Vagina (tissue), 2 donors: Measurements from ENCODE around the gene PCDHGA3. TPM values are rescaled to one million over a fixed set of nuclear protein-coding genes. Genes with fewer than 3 reads are reported as not detected.

ENCODE experiments used
- DNase-seq, 2 donors: peaks; one replicate each; pipeline ENCODE4 v3.0.0-alpha.2; 2017; ENCODE audit errors: extremely low spot score in 2 of 2
- H3K27ac ChIP-seq: fragments of 200-600 bp; sonication (generic); one replicate; pipeline ENCODE4 v1.5.1; 2019
- H3K27me3 ChIP-seq: fragments of 200-600 bp; sonication (generic); one replicate; pipeline ENCODE4 v1.5.1; 2019
- H3K36me3 ChIP-seq, 2 donors: fragments of 200-600 bp; sonication (generic); one replicate each; pipeline ENCODE4 v1.5.1; 2017 to 2019
- H3K4me1 ChIP-seq: fragments of 200-600 bp; sonication (generic); one replicate; pipeline ENCODE4 v1.5.1; 2019
- H3K4me3 ChIP-seq, 2 donors: fragments of 200-600 bp; sonication (generic); 1 replicate in 1 of 2; 2 replicates in 1 of 2; pipeline ENCODE4 v1.5.1; 2016 to 2019
- H3K9me3 ChIP-seq: fragments of 200-600 bp; sonication (generic); one replicate; pipeline ENCODE4 v1.5.1; 2019
- CTCF ChIP-seq, 3 experiments: fragments of 450-650 bp in 2 of 3; fragments of 200-600 bp in 1 of 3; sonication (generic) in 1 of 3; IDR thresholded peaks; one replicate each; pipeline ENCODE4 v1.5.1; 2017 to 2019; ENCODE audit warnings: antibody characterized with exemption in 3 of 3, mild to moderate bottlenecking in 2 of 3, moderate library complexity in 2 of 3
- POLR2A ChIP-seq, 2 donors: fragments of 450-650 bp; IDR thresholded peaks; one replicate each; pipeline ENCODE4 v1.6.1; 2017; ENCODE audit warnings: antibody characterized with exemption in 2 of 2, mild to moderate bottlenecking in 2 of 2, moderate library complexity in 2 of 2
- POLR2AphosphoS5 ChIP-seq, 2 donors: sonication (generic); formaldehyde crosslinking; IDR thresholded peaks; one replicate each; pipeline ENCODE4 v1.9.0; 2017; ENCODE audit warnings: antibody characterized with exemption in 2 of 2, mild to moderate bottlenecking in 2 of 2, low read depth in 1 of 2; ENCODE audit not compliant: insufficient read depth in 1 of 2
- intact Hi-C: fragments of 100-400 bp; cut with DNase I; formaldehyde crosslinking; loops from one replicate; pipeline ENCODE4 v1.15.1; 2023
- total RNA-seq: library from RNA; depleted of rRNA; stranded (reverse); fragments of >200 nt; gene quantifications from one replicate; pipeline ENCODE4 v1.2.3, GENCODE V29; 2016

The PCDHGA3 gene
- total RNA-seq, 1 donor from 2014 or later = 3.4 TPM

GRCh38 chr5:141319202-141319601, 24.4 kb upstream of the PCDHGA3 start:
- DNase-seq = no peak
- Histone ChIP-seq H3K4me1 (peaks cover 6% of the 10 kb centered on the region), H3K9me3 (peaks cover 49% of the 10 kb centered on the region), H3K27me3 (no peaks in the 10 kb centered on the region), H3K27ac (no peak overlapping the region), H3K36me3 (peaks cover 0 to 48% of the 10 kb centered on the region in 2 donors), H3K4me3 (peak overlapping the region in 1 of 2 donors; percentile 95)
- intact Hi-C loops = no loop called here
- TF ChIP-seq POLR2AphosphoS5 (IDR thresholded peaks at IDR 0.05; ENCODE audit: insufficient read depth in 1 of 2, low read depth in 1 of 2) = no peak
- no peak for TF ChIP-seq POLR2A (IDR thresholded peaks at IDR 0.05)
- no peak for TF ChIP-seq CTCF (IDR thresholded peaks at IDR 0.05)

- Histone ChIP-seq H3K4me3 (peak overlapping the region; percentile 74 to 95), H3K27ac (peak overlapping the region; percentile 93), H3K27me3 (no peaks in the 10 kb centered on the region), H3K4me1 (peaks cover 6% of the 10 kb centered on the region), H3K36me3 (peaks cover 0 to 46% of the 10 kb centered on the region in 2 donors), H3K9me3 (peaks cover 46% of the 10 kb centered on the region)
- no peak for TF ChIP-seq POLR2AphosphoS5 (IDR thresholded peaks at IDR 0.05; ENCODE audit: insufficient read depth in 1 of 2, low read depth in 1 of 2)
- no peak for TF ChIP-seq POLR2A (IDR thresholded peaks at IDR 0.05)
- no peak for TF ChIP-seq CTCF (IDR thresholded peaks at IDR 0.05)
- no peak for DNase-seq
- intact Hi-C loops = loop anchor here (5.0 kb wide), 1 partner anchor 243 kb away; no protein-coding TSS in a partner anchor
These were observed 23.9 kb upstream of the PCDHGA3 start for GRCh38 chr5:141319699-141320098.

GRCh38 chr5:141320225-141321169, 23.1 kb upstream of the PCDHGA3 start, which contains the start of gene TAF7:
Gene TAF7 (minus strand): TSS chr5:141320784. CDS start chr5:141320044, 740 bp downstream.
- DNase-seq = no peak
- H3K9me3 ChIP-seq = peaks cover 46% of the 10 kb centered on the region
- H3K27ac ChIP-seq = peak within 1 kb of the TSS; percentile 93
- peaks cover 6% of the 10 kb centered on the region for H3K4me1 ChIP-seq
- peak within 1 kb of the TSS; percentile 74 to 95 for H3K4me3 ChIP-seq
- H3K36me3 ChIP-seq = peaks cover 0 to 40% of the 10 kb centered on the region in 2 donors
- intact Hi-C loops = loop anchor here (5.0 kb wide), 1 partner anchor 242 kb away; no protein-coding TSS in a partner anchor
- H3K27me3 ChIP-seq = no peaks in the 10 kb centered on the region
- peak in 1 of 2 donors; percentile 91 for TF ChIP-seq POLR2A (IDR thresholded peaks at IDR 0.05)
- TF ChIP-seq CTCF (IDR thresholded peaks at IDR 0.05) = peak; percentile 28 to 61 (median 35)
- peak; percentile 91 to 99 for TF ChIP-seq POLR2AphosphoS5 (IDR thresholded peaks at IDR 0.05; ENCODE audit: insufficient read depth in 1 of 2, low read depth in 1 of 2)

GRCh38 chr5:141322261-141322660, 21.4 kb upstream of the PCDHGA3 start:
- intact Hi-C loops = loop anchor here (5.0 kb wide), 1 partner anchor 240 kb away; no protein-coding TSS in a partner anchor
- Histone ChIP-seq H3K4me3 (no peak overlapping the region), H3K27ac (no peak overlapping the region), H3K36me3 (peaks cover 0 to 26% of the 10 kb centered on the region in 2 donors), H3K9me3 (peaks cover 32% of the 10 kb centered on the region), H3K4me1 (peaks cover 6% of the 10 kb centered on the region), H3K27me3 (no peaks in the 10 kb centered on the region)
- TF ChIP-seq POLR2A (IDR thresholded peaks at IDR 0.05) (no peak), POLR2AphosphoS5 (IDR thresholded peaks at IDR 0.05; ENCODE audit: insufficient read depth in 1 of 2, low read depth in 1 of 2) (no peak), CTCF (IDR thresholded peaks at IDR 0.05) (no peak)
- no peak for DNase-seq
